WTC11 (cell line): ENCODE data around the gene FNDC3B.

Experiments used
- ATF2 ChIP-seq: sonication (generic); formaldehyde crosslinking; IDR thresholded peaks from 2 replicates; pipeline ENCODE4 v1.8.1; 2022; ENCODE audit warnings: low read depth, missing genetic modification reagents, borderline replicate concordance
- CTCF ChIP-seq: fragments of 200-600 bp; IDR thresholded peaks from 2 replicates; pipeline ENCODE4 v1.8.0; 2022; ENCODE audit warnings: antibody characterized with exemption
- ELF4 ChIP-seq: sonication (generic); formaldehyde crosslinking; IDR thresholded peaks from 2 replicates; pipeline ENCODE4 v1.8.1; 2022; ENCODE audit warnings: low read depth, mild to moderate bottlenecking, moderate library complexity, missing genetic modification reagents
- JUN ChIP-seq: sonication (generic); formaldehyde crosslinking; IDR thresholded peaks from 2 replicates; pipeline ENCODE4 v1.8.0; 2023; ENCODE audit warnings: mild to moderate bottlenecking, missing genetic modification reagents
- MXD4 ChIP-seq: fragments of 250-450 bp; sonication (Bioruptor Pico); IDR thresholded peaks from 2 replicates; pipeline ENCODE4 v1.8.0; 2021; ENCODE audit warnings: mild to moderate bottlenecking, moderate library complexity, borderline replicate concordance
- SMAD3 ChIP-seq: sonication (generic); formaldehyde crosslinking; IDR thresholded peaks from 2 replicates; pipeline ENCODE4 v1.8.0; 2022; ENCODE audit warnings: missing genetic modification reagents, mild to moderate bottlenecking, borderline replicate concordance
- TP53 ChIP-seq: sonication (generic); formaldehyde crosslinking; IDR thresholded peaks from 2 replicates; pipeline ENCODE4 v1.8.1; 2023; ENCODE audit warnings: mild to moderate bottlenecking, missing genetic modification reagents
- USF2 ChIP-seq: sonication (generic); formaldehyde crosslinking; IDR thresholded peaks from 2 replicates; pipeline ENCODE4 v1.8.1; 2023; ENCODE audit warnings: mild to moderate bottlenecking, missing genetic modification reagents, moderate library complexity
- ZNF263 ChIP-seq: sonication (generic); formaldehyde crosslinking; IDR thresholded peaks from 2 replicates; pipeline ENCODE4 v1.8.1; 2022; ENCODE audit warnings: low read depth, mild to moderate bottlenecking, moderate library complexity, missing genetic modification reagents
- TF ChIP-seq, protein P1 (sequence below): sonication (generic); formaldehyde crosslinking; IDR thresholded peaks from 2 replicates; pipeline ENCODE4 v1.8.0; 2022; ENCODE audit warnings: mild to moderate bottlenecking, missing genetic modification reagents
- TF ChIP-seq, protein P2 (sequence below): sonication (generic); formaldehyde crosslinking; IDR thresholded peaks from 2 replicates; pipeline ENCODE4 v1.8.0; 2022; ENCODE audit warnings: missing genetic modification reagents

GRCh38 chr3:172446198-172446597, 406.8 kb downstream of the FNDC3B start:
- TF ChIP-seq, protein P1, sequence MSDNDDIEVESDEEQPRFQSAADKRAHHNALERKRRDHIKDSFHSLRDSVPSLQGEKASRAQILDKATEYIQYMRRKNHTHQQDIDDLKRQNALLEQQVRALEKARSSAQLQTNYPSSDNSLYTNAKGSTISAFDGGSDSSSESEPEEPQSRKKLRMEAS (CRISPR knock-in tag): no peak
- TF ChIP-seq USF2 (CRISPR knock-in tag) (no peak), CTCF (no peak), ZNF263 (no peak), ATF2 (no peak), TP53 (CRISPR knock-in tag) (no peak), MXD4 (CRISPR knock-in tag) (no peak), ELF4 (CRISPR knock-in tag) (no peak), SMAD3 (CRISPR knock-in tag) (no peak), JUN (no peak)
- TF ChIP-seq, protein P2, sequence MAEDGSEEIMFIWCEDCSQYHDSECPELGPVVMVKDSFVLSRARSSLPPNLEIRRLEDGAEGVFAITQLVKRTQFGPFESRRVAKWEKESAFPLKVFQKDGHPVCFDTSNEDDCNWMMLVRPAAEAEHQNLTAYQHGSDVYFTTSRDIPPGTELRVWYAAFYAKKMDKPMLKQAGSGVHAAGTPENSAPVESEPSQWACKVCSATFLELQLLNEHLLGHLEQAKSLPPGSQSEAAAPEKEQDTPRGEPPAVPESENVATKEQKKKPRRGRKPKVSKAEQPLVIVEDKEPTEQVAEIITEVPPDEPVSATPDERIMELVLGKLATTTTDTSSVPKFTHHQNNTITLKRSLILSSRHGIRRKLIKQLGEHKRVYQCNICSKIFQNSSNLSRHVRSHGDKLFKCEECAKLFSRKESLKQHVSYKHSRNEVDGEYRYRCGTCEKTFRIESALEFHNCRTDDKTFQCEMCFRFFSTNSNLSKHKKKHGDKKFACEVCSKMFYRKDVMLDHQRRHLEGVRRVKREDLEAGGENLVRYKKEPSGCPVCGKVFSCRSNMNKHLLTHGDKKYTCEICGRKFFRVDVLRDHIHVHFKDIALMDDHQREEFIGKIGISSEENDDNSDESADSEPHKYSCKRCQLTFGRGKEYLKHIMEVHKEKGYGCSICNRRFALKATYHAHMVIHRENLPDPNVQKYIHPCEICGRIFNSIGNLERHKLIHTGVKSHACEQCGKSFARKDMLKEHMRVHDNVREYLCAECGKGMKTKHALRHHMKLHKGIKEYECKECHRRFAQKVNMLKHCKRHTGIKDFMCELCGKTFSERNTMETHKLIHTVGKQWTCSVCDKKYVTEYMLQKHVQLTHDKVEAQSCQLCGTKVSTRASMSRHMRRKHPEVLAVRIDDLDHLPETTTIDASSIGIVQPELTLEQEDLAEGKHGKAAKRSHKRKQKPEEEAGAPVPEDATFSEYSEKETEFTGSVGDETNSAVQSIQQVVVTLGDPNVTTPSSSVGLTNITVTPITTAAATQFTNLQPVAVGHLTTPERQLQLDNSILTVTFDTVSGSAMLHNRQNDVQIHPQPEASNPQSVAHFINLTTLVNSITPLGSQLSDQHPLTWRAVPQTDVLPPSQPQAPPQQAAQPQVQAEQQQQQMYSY (CRISPR knock-in tag): no peak
